ENCODE data around the gene OPRL1. TPM values are rescaled to one million over a fixed set of nuclear protein-coding genes. Genes with fewer than 3 reads are reported as not detected.

Gene OPRL1
- total RNA-seq, 1 experiment from 2014 or later, result 0.59 TPM

DNA sequence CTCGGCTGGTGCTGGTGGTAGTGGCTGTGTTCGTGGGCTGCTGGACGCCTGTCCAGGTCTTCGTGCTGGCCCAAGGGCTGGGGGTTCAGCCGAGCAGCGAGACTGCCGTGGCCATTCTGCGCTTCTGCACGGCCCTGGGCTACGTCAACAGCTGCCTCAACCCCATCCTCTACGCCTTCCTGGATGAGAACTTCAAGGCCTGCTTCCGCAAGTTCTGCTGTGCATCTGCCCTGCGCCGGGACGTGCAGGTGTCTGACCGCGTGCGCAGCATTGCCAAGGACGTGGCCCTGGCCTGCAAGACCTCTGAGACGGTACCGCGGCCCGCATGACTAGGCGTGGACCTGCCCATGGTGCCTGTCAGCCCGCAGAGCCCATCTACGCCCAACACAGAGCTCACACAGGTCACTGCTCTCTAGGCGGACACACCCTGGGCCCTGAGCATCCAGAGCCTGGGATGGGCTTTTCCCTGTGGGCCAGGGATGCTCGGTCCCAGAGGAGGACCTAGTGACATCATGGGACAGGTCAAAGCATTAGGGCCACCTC, 18.7 kb downstream of the OPRL1 start:
- Histone ChIP-seq H3K27me3 (replicated peaks; ENCODE audit: control insufficient read depth, insufficient read depth, low read length) (peaks cover 4% of the 10 kb centered on the region; the same call in 1 of the 2 replicates), H3K4me3 (ENCODE audit: low read depth, low read length) (no peak overlapping the region), H3K36me3 (ENCODE audit: control insufficient read depth, insufficient read depth, low read length) (no peaks in the 10 kb centered on the region), H3K4me1 (peaks cover 3% of the 10 kb centered on the region; the same call in 1 of the 2 replicates), H3K9me3 (no peaks in the 10 kb centered on the region)
- H3K27ac Mint-ChIP-seq (ENCODE audit: unreplicated experiment), result no peak overlapping the region
- peaks cover 14% of the 10 kb centered on the region for H3K9me3 Mint-ChIP-seq (ENCODE audit: unreplicated experiment)
- TF ChIP-seq CTCF (IDR thresholded peaks at IDR 0.05; ENCODE audit: insufficient read depth in 1 of 2, low read depth in 1 of 2, low read length in 1 of 2, severe bottlenecking in 1 of 2, unreplicated experiment in 1 of 2), result no peak
- BruUV-seq (replicated peaks), result no TSS peak
- no peaks in the 10 kb centered on the region for H3K4me1 Mint-ChIP-seq (ENCODE audit: low read depth, unreplicated experiment)
- intact Hi-C loops (cut with micrococcal nuclease; ENCODE audit: unreplicated experiment), result no loop called here
- no peaks in the 10 kb centered on the region for H3K36me3 Mint-ChIP-seq (ENCODE audit: insufficient read depth, unreplicated experiment)
- H3K27me3 Mint-ChIP-seq (ENCODE audit: insufficient read depth, unreplicated experiment), result peaks cover 10% of the 10 kb centered on the region
- H3K4me3 Mint-ChIP-seq (ENCODE audit: unreplicated experiment), result no peak overlapping the region
- CTCF ChIA-PET, result interaction anchor here (1.3 kb wide), 1 partner anchor 15 kb away, joined by 5 read pairs; the partner anchor contains the start of gene LKAAEAR1
- POLR2A ChIA-PET, result no interaction called here
- DNase-seq, result no peak

DNA sequence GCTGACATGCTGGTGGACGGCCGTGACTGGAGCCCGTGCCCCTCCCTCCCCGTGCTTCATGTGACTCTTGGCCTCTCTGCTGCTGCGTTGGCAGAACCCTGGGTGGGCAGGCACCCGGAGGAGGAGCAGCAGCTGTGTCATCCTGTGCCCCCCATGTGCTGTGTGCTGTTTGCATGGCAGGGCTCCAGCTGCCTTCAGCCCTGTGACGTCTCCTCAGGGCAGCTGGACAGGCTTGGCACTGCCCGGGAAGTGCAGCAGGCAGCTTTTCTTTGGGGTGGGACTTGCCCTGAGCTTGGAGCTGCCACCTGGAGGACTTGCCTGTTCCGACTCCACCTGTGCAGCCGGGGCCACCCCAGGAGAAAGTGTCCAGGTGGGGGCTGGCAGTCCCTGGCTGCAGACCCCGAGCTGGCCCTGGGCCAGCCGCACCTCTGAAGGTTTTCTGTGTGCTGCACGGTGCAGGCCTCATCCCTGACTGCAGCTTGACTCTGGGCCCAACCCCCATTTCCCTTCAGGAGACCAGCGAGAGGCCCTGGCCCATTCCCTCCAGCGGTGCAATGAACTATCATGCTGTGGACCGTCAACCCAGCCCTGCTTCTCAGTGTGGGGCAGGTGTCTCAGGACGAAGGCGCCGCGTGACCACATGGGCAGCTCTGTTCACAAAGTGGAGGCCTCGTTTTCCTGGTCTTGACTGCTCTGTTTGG, 19.4 kb downstream of the OPRL1 start:
- CTCF ChIA-PET, result interaction anchor here (0.7 to 1.3 kb wide), 2 partner anchors 15 kb away, joined by 3 to 5 read pairs; partner anchors contain the start of gene LKAAEAR1
- intact Hi-C loops (cut with micrococcal nuclease; ENCODE audit: unreplicated experiment), result no loop called here
- POLR2A ChIA-PET, result no interaction called here
- peaks cover 3% of the 10 kb centered on the region; the same call in 1 of the 2 replicates for H3K4me1 ChIP-seq
- no peaks in the 10 kb centered on the region for H3K4me1 Mint-ChIP-seq (ENCODE audit: low read depth, unreplicated experiment)
- DNase-seq, result no peak
- no peaks in the 10 kb centered on the region for H3K36me3 ChIP-seq (ENCODE audit: control insufficient read depth, insufficient read depth, low read length)
- no peak for TF ChIP-seq CTCF (IDR thresholded peaks at IDR 0.05; ENCODE audit: insufficient read depth in 1 of 2, low read depth in 1 of 2, low read length in 1 of 2, severe bottlenecking in 1 of 2, unreplicated experiment in 1 of 2)
- H3K4me3 Mint-ChIP-seq (ENCODE audit: unreplicated experiment), result no peak overlapping the region
- peaks cover 14% of the 10 kb centered on the region for H3K9me3 Mint-ChIP-seq (ENCODE audit: unreplicated experiment)
- H3K27me3 ChIP-seq (replicated peaks; ENCODE audit: control insufficient read depth, insufficient read depth, low read length), result peaks cover 4% of the 10 kb centered on the region; the same call in 1 of the 2 replicates
- no TSS peak for BruUV-seq (replicated peaks)
- H3K27ac Mint-ChIP-seq (ENCODE audit: unreplicated experiment), result no peak overlapping the region
- no peaks in the 10 kb centered on the region for H3K9me3 ChIP-seq
- H3K4me3 ChIP-seq (ENCODE audit: low read depth, low read length), result no peak overlapping the region
- peaks cover 12% of the 10 kb centered on the region for H3K27me3 Mint-ChIP-seq (ENCODE audit: insufficient read depth, unreplicated experiment)
- no peaks in the 10 kb centered on the region for H3K36me3 Mint-ChIP-seq (ENCODE audit: insufficient read depth, unreplicated experiment)

DNA sequence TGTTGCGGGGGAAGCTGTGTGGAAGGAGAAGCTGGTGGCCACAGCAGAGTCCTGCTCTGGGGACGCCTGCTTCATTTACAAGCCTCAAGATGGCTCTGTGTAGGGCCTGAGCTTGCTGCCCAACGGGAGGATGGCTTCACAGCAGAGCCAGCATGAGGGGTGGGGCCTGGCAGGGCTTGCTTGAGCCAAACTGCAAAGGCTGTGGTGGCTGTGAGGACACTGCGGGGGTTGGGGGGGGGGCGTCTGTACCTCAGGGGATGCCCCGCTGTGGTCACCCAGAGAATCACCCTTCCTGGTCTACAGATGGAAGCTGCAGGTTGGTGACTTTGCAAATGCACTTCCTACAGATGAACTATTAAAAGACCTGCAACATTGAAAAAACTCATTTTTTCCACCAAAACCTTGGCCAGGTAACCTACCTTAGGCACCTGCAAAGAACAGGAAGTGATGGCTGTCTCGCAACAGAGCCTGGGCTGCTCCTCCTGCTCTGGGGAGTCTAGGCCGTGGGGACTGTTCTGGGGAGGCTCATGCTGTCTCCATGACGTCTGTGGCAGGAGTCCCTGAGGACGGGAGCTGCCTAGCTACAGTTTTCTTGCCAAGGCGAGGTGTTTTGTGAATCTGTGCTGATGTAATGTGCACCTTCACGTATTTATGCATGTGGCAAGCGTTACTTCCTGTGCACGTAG, 20.1 kb downstream of the OPRL1 start:
- POLR2A ChIA-PET, result no interaction called here
- TF ChIP-seq CTCF (IDR thresholded peaks at IDR 0.05; ENCODE audit: insufficient read depth in 1 of 2, low read depth in 1 of 2, low read length in 1 of 2, severe bottlenecking in 1 of 2, unreplicated experiment in 1 of 2), result no peak
- no TSS peak for BruUV-seq (replicated peaks)

More for the DNA sequence above, 20.1 kb downstream of the OPRL1 start:
- peaks cover 14% of the 10 kb centered on the region for H3K9me3 Mint-ChIP-seq (ENCODE audit: unreplicated experiment)
- Histone ChIP-seq H3K9me3 (no peaks in the 10 kb centered on the region), H3K36me3 (ENCODE audit: control insufficient read depth, insufficient read depth, low read length) (no peaks in the 10 kb centered on the region), H3K27me3 (replicated peaks; ENCODE audit: control insufficient read depth, insufficient read depth, low read length) (peaks cover 4% of the 10 kb centered on the region; the same call in 1 of the 2 replicates), H3K4me1 (peaks cover 3% of the 10 kb centered on the region; the same call in 1 of the 2 replicates), H3K4me3 (ENCODE audit: low read depth, low read length) (no peak overlapping the region)
- intact Hi-C loops (cut with micrococcal nuclease; ENCODE audit: unreplicated experiment), result no loop called here
- H3K4me3 Mint-ChIP-seq (ENCODE audit: unreplicated experiment), result no peak overlapping the region
- H3K4me1 Mint-ChIP-seq (ENCODE audit: low read depth, unreplicated experiment), result no peaks in the 10 kb centered on the region
- no peaks in the 10 kb centered on the region for H3K36me3 Mint-ChIP-seq (ENCODE audit: insufficient read depth, unreplicated experiment)
- CTCF ChIA-PET, result no interaction called here
- H3K27ac Mint-ChIP-seq (ENCODE audit: unreplicated experiment), result no peak overlapping the region
- H3K27me3 Mint-ChIP-seq (ENCODE audit: insufficient read depth, unreplicated experiment), result peaks cover 12% of the 10 kb centered on the region
- DNase-seq, result no peak

All from Caco-2 (cell line).